Measurements from ENCODE around the gene EEFSEC.

GRCh38 chr3:128399221-128399915, 246.1 kb downstream of the EEFSEC start:
- no peak for TF ChIP-seq CTCF (IDR thresholded peaks at IDR 0.05 in 8 of 11, conservative IDR thresholded peaks at IDR 0.05 in 3 of 11)
- TF ChIP-seq POLR2AphosphoS5 (IDR thresholded peaks at IDR 0.05): no peak
- no peak for TF ChIP-seq POLR2A (IDR thresholded peaks at IDR 0.05)
